H9 (cell line): ENCODE measurements around the gene USP17L25. TPM values are rescaled to one million over a fixed set of nuclear protein-coding genes. Genes with fewer than 3 reads are reported as not detected.
"Not testable (repeated sequence)": the region's sequence is repeated elsewhere in the genome, so short reads cannot be mapped to it uniquely, and the experiment has no call there.

Source experiments
- DNase-seq: peaks from one replicate; pipeline ENCODE4 v3.0.0-alpha.2; 2017
- H2AFZ ChIP-seq: one replicate; pipeline ENCODE4 v1.6.1; 2013; ENCODE audit warnings: mild to moderate bottlenecking, low read length, control low read depth, moderate library complexity
- H2AK5ac ChIP-seq: 2 replicates; pipeline ENCODE4 v1.6.1; 2013; ENCODE audit warnings: low read length, control low read depth, mixed read lengths; ENCODE audit not compliant: insufficient read length
- H2BK120ac ChIP-seq: one replicate; pipeline ENCODE4 v1.6.1; 2013; ENCODE audit warnings: low read depth, mild to moderate bottlenecking, low read length, control low read depth, inconsistent platforms; ENCODE audit not compliant: poor library complexity, severe bottlenecking
- H2BK12ac ChIP-seq: 2 replicates; pipeline ENCODE4 v1.6.1; 2013; ENCODE audit warnings: low read length, control low read depth, mixed read lengths, low read depth; ENCODE audit not compliant: insufficient read length
- H2BK15ac ChIP-seq: 2 replicates; pipeline ENCODE4 v1.6.1; 2013; ENCODE audit warnings: low read depth, low read length, control low read depth
- H2BK20ac ChIP-seq: one replicate; pipeline ENCODE4 v1.6.1; 2013; ENCODE audit warnings: low read depth, mild to moderate bottlenecking, low read length, control low read depth, inconsistent platforms; ENCODE audit not compliant: poor library complexity, severe bottlenecking
- H2BK5ac ChIP-seq: 2 replicates; pipeline ENCODE4 v1.6.1; 2013; ENCODE audit warnings: low read length, control low read depth, mixed read lengths; ENCODE audit not compliant: insufficient read length
- H3K14ac ChIP-seq: 2 replicates; pipeline ENCODE4 v1.6.1; 2013; ENCODE audit warnings: low read length, control low read depth; ENCODE audit not compliant: insufficient read depth
- H3K18ac ChIP-seq: 2 replicates; pipeline ENCODE4 v1.6.1; 2013; ENCODE audit warnings: low read depth, mild to moderate bottlenecking, mixed read lengths, low read length, control low read depth; ENCODE audit not compliant: insufficient read length
- H3K23ac ChIP-seq: 2 replicates; pipeline ENCODE4 v1.6.1; 2013; ENCODE audit warnings: low read length, control low read depth, mixed read lengths, low read depth; ENCODE audit not compliant: insufficient read length
- H3K23me2 ChIP-seq: 2 replicates; pipeline ENCODE4 v1.6.1; 2013; ENCODE audit warnings: low read depth, mild to moderate bottlenecking, mixed read lengths, low read length, control low read depth; ENCODE audit not compliant: insufficient read length, poor library complexity, severe bottlenecking
- H3K27ac ChIP-seq: 2 replicates; pipeline ENCODE4 v1.5.1; 2013; ENCODE audit warnings: low read length, control low read depth, mixed read lengths, low read depth; ENCODE audit not compliant: insufficient read length
- H3K27me3 ChIP-seq: 2 replicates; pipeline ENCODE4 v1.6.1; 2013; ENCODE audit warnings: low read length, control low read depth, inconsistent platforms; ENCODE audit not compliant: insufficient read depth
- H3K4ac ChIP-seq: 2 replicates; pipeline ENCODE4 v1.6.1; 2013; ENCODE audit warnings: low read depth, mild to moderate bottlenecking, control low read depth, inconsistent platforms, low read length, moderate library complexity
- H3K4me1 ChIP-seq: 2 replicates; pipeline ENCODE4 v1.6.1; 2013; ENCODE audit warnings: low read length, control low read depth, inconsistent platforms; ENCODE audit not compliant: insufficient read depth
- H3K4me2 ChIP-seq: 2 replicates; pipeline ENCODE4 v1.6.1; 2013; ENCODE audit warnings: low read length, control low read depth, mixed read lengths; ENCODE audit not compliant: insufficient read length, insufficient read depth
- H3K56ac ChIP-seq: 2 replicates; pipeline ENCODE4 v1.6.1; 2013; ENCODE audit warnings: low read depth, mild to moderate bottlenecking, mixed read lengths, low read length, control low read depth; ENCODE audit not compliant: insufficient read length
- H3K79me1 ChIP-seq: 2 replicates; pipeline ENCODE4 v1.6.1; 2013; ENCODE audit warnings: low read depth, mild to moderate bottlenecking, moderate library complexity, low read length, control low read depth, inconsistent platforms; ENCODE audit not compliant: insufficient read depth, poor library complexity, severe bottlenecking
- H3K79me2 ChIP-seq: 2 replicates; pipeline ENCODE4 v1.6.1; 2013; ENCODE audit warnings: low read length, control low read depth, inconsistent platforms; ENCODE audit not compliant: insufficient read depth
- H3K9ac ChIP-seq: 2 replicates; pipeline ENCODE4 v1.6.1; 2013; ENCODE audit warnings: low read length, control low read depth, mixed read lengths; ENCODE audit not compliant: insufficient read length; ENCODE audit errors: extremely low read depth
- H3K9me3 ChIP-seq: one replicate; pipeline ENCODE4 v1.6.1; 2013; ENCODE audit warnings: low read depth, low read length, inconsistent platforms; ENCODE audit not compliant: control insufficient read depth
- H3T11ph ChIP-seq: one replicate; pipeline ENCODE4 v1.6.1; 2013; ENCODE audit warnings: mild to moderate bottlenecking, low read length, control low read depth, inconsistent platforms
- H4K20me1 ChIP-seq: one replicate; pipeline ENCODE4 v1.6.1; 2013; ENCODE audit not compliant: control insufficient read depth, insufficient read length, insufficient read depth
- H4K5ac ChIP-seq: 2 replicates; pipeline ENCODE4 v1.6.1; 2013; ENCODE audit warnings: low read depth, mild to moderate bottlenecking, mixed read lengths, low read length, control low read depth; ENCODE audit not compliant: insufficient read length
- H4K8ac ChIP-seq: replicated peaks from 2 replicates; pipeline ENCODE4 v1.6.1; 2013; ENCODE audit warnings: low read length, control low read depth, mixed read lengths, low read depth; ENCODE audit not compliant: insufficient read length
- H4K91ac ChIP-seq: 2 replicates; pipeline ENCODE4 v1.6.1; 2013; ENCODE audit warnings: low read depth, mild to moderate bottlenecking, moderate library complexity, mixed read lengths, low read length, control low read depth; ENCODE audit not compliant: insufficient read length
- H3K27ac Mint-ChIP-seq, 3 experiments: 2 replicates in 2 of 3; 3 replicates in 1 of 3; pipeline ENCODE4 v1.8.0; 2020 to 2021; ENCODE audit warnings: mixed read lengths in 3 of 3, mild to moderate bottlenecking in 1 of 3, moderate library complexity in 1 of 3
- H3K27me3 Mint-ChIP-seq: 2 replicates; pipeline ENCODE4 v1.8.0; 2021; ENCODE audit warnings: low read depth, mild to moderate bottlenecking, moderate library complexity, mixed read lengths
- H3K36me3 Mint-ChIP-seq, 3 experiments: 2 replicates in 2 of 3; 3 replicates in 1 of 3; pipeline ENCODE4 v1.8.0; 2020 to 2021; ENCODE audit warnings: low read depth in 3 of 3, mixed read lengths in 3 of 3; ENCODE audit not compliant: insufficient read depth in 1 of 3
- H3K4me1 Mint-ChIP-seq, 2 experiments: 2 replicates each; pipeline ENCODE4 v1.8.0; 2020; ENCODE audit warnings: mixed read lengths in 2 of 2
- H3K4me3 Mint-ChIP-seq, 2 experiments: 2 replicates in 1 of 2; 3 replicates in 1 of 2; pipeline ENCODE4 v1.8.0; 2020 to 2021; ENCODE audit warnings: mild to moderate bottlenecking in 2 of 2, mixed read lengths in 2 of 2, moderate library complexity in 1 of 2
- H3K9me3 Mint-ChIP-seq, 2 experiments: 2 replicates in 1 of 2; 3 replicates in 1 of 2; pipeline ENCODE4 v1.8.0; 2020; ENCODE audit warnings: mild to moderate bottlenecking in 2 of 2, mixed read lengths in 2 of 2, moderate library complexity in 1 of 2
- WGBS: extraction: QIAGEN DNeasy Blood & Tissue Kit; methylation state at CpG from one replicate; pipeline ENCODE4 v1.1.7; 2013; ENCODE audit warnings: missing lambda C conversion rate, low lambda C conversion rate, mixed read lengths; ENCODE audit not compliant: insufficient read length; ENCODE audit errors: extremely low coverage; 5-methylcytosine and 5-hydroxymethylcytosine counted together
- total RNA-seq: library from RNA; stranded (reverse); gene quantifications from 2 replicates; pipeline ENCODE4 v1.2.1, GENCODE V29; 2021

The USP17L25 gene
- total RNA-seq, 1 experiment from 2014 or later, result not detected

DNA sequence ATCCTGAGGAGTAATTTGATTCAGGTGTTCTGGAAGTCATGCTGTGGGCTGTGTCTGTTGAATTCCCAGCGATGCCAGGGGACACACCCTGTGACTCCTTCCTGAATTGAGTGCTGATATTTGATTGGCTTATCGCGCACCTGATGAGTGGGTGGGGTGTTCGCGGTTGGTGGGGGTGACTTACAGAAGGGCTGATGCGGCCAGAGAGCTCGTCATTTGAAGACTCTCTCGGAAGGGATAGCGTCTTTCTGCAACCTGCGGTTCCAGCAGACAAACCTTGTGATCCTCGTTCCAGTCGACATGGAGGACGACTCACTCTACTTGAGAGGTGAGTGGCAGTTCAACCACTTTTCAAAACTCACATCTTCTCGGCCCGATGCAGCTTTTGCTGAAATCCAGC is 23.6 kb downstream of the USP17L25 start, which contains the start of gene USP17L29:
TSS of gene USP17L29 (plus strand) at position 301 of the 400 bp plus-strand sequence. CDS start at position 301, 0 bp downstream.
- not testable (repeated sequence) for H3K23me2 ChIP-seq, H2BK15ac ChIP-seq, H3K27me3 ChIP-seq, H3K4me1 Mint-ChIP-seq, H3K9me3 Mint-ChIP-seq, H3K9me3 ChIP-seq, H2BK20ac ChIP-seq, H4K8ac ChIP-seq, H3K23ac ChIP-seq, H3K9ac ChIP-seq, H3K4ac ChIP-seq, H3K14ac ChIP-seq, H3K79me1 ChIP-seq, H2AK5ac ChIP-seq, H3T11ph ChIP-seq, H3K27me3 Mint-ChIP-seq, H4K91ac ChIP-seq, H3K4me1 ChIP-seq, H3K4me2 ChIP-seq, H3K36me3 Mint-ChIP-seq, H3K18ac ChIP-seq, H2BK120ac ChIP-seq, H2BK12ac ChIP-seq, H2BK5ac ChIP-seq, H3K27ac Mint-ChIP-seq, H4K20me1 ChIP-seq, H3K56ac ChIP-seq, H4K5ac ChIP-seq, H3K27ac ChIP-seq, H2AFZ ChIP-seq, DNase-seq, H3K79me2 ChIP-seq, H3K4me3 Mint-ChIP-seq
- WGBS, result no CpG with 5 or more reads among the region's 15 CpGs

DNA sequence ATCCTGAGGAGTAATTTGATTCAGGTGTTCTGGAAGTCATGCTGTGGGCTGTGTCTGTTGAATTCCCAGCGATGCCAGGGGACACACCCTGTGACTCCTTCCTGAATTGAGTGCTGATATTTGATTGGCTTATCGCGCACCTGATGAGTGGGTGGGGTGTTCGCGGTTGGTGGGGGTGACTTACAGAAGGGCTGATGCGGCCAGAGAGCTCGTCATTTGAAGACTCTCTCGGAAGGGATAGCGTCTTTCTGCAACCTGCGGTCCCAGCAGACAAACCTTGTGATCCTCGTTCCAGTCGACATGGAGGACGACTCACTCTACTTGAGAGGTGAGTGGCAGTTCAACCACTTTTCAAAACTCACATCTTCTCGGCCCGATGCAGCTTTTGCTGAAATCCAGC is 33.1 kb downstream of the USP17L25 start, which contains the start of gene USP17L30:
TSS of gene USP17L30 (plus strand) at position 301 of the 400 bp plus-strand sequence. CDS start at position 301, 0 bp downstream.
- not testable (repeated sequence) for H3K9me3 Mint-ChIP-seq, H4K91ac ChIP-seq, H3K4ac ChIP-seq, H2BK15ac ChIP-seq, H3K4me3 Mint-ChIP-seq, H3K18ac ChIP-seq, H2BK5ac ChIP-seq, H3K23ac ChIP-seq, H2BK20ac ChIP-seq, H3K4me2 ChIP-seq, H3K4me1 Mint-ChIP-seq, H3K14ac ChIP-seq, H3K27me3 ChIP-seq, H3K9me3 ChIP-seq, H3K27ac Mint-ChIP-seq, H2BK12ac ChIP-seq, H3K27me3 Mint-ChIP-seq, H3K79me2 ChIP-seq, H3K4me1 ChIP-seq, H2AK5ac ChIP-seq, H3K23me2 ChIP-seq, H3K9ac ChIP-seq, H3K27ac ChIP-seq, H2AFZ ChIP-seq, H3T11ph ChIP-seq, DNase-seq, H3K56ac ChIP-seq, H3K79me1 ChIP-seq, H4K8ac ChIP-seq, H4K5ac ChIP-seq, H3K36me3 Mint-ChIP-seq, H2BK120ac ChIP-seq, H4K20me1 ChIP-seq
- WGBS, result no CpG with 5 or more reads among the region's 15 CpGs
